ENCODE measurements around the gene AKAP13. TPM values are rescaled to one million over a fixed set of nuclear protein-coding genes. Genes with fewer than 3 reads are reported as not detected.
"Not testable (repeated sequence)": the region's sequence is repeated elsewhere in the genome, so short reads cannot be mapped to it uniquely, and the experiment has no call there.

Gene AKAP13
- total RNA-seq, 3 donors from 2014 or later: 198 to 331 (median 259) TPM

GRCh38 chr15:85344653-85345114 lies 35.7 kb upstream of the AKAP13 start:
- intact Hi-C loops (cut with DNase I; ENCODE audit: low total_unique reads); H3K4me3 ChIP-seq; H3K9me3 ChIP-seq; H3K36me3 ChIP-seq; H3K27me3 ChIP-seq; H3K4me1 ChIP-seq; H3K27ac ChIP-seq; DNase-seq (ENCODE audit: low spot score in 2 of 2): not testable (repeated sequence)

- intact Hi-C loops (cut with DNase I; ENCODE audit: low total_unique reads); H3K27ac ChIP-seq; H3K27me3 ChIP-seq; DNase-seq (ENCODE audit: low spot score in 2 of 2); H3K9me3 ChIP-seq; H3K4me3 ChIP-seq; H3K4me1 ChIP-seq; H3K36me3 ChIP-seq: not testable (repeated sequence)
Measured at GRCh38 chr15:85345196-85345918, 35.0 kb upstream of the AKAP13 start.

- not testable (repeated sequence) for H3K4me1 ChIP-seq, H3K27ac ChIP-seq
Measured at GRCh38 chr15:85346462-85347084, 33.8 kb upstream of the AKAP13 start.

GRCh38 chr15:85347264-85348047 lies 32.9 kb upstream of the AKAP13 start:
- H3K4me1 ChIP-seq; H3K36me3 ChIP-seq; DNase-seq (ENCODE audit: low spot score in 2 of 2); intact Hi-C loops (cut with DNase I; ENCODE audit: low total_unique reads); H3K9me3 ChIP-seq; H3K4me3 ChIP-seq; H3K27me3 ChIP-seq; H3K27ac ChIP-seq: not testable (repeated sequence)

More at GRCh38 chr15:85346462-85347084, 33.8 kb upstream of the AKAP13 start:
- H3K27me3 ChIP-seq; DNase-seq (ENCODE audit: low spot score in 2 of 2); H3K36me3 ChIP-seq; intact Hi-C loops (cut with DNase I; ENCODE audit: low total_unique reads); H3K9me3 ChIP-seq; H3K4me3 ChIP-seq: not testable (repeated sequence)

- H3K27me3 ChIP-seq; H3K4me3 ChIP-seq; intact Hi-C loops (cut with DNase I; ENCODE audit: low total_unique reads); H3K4me1 ChIP-seq; H3K36me3 ChIP-seq; H3K9me3 ChIP-seq; H3K27ac ChIP-seq; DNase-seq (ENCODE audit: low spot score in 2 of 2): not testable (repeated sequence)
Measured at GRCh38 chr15:85348048-85348766, 32.2 kb upstream of the AKAP13 start.

- H3K27me3 ChIP-seq; H3K9me3 ChIP-seq; H3K27ac ChIP-seq; intact Hi-C loops (cut with DNase I; ENCODE audit: low total_unique reads); DNase-seq (ENCODE audit: low spot score in 2 of 2); H3K4me1 ChIP-seq; H3K36me3 ChIP-seq; H3K4me3 ChIP-seq: not testable (repeated sequence)
Measured at GRCh38 chr15:85349062-85349461, 31.3 kb upstream of the AKAP13 start.

- H3K36me3 ChIP-seq: no peaks in the 10 kb centered on the region
- no peak overlapping the region for H3K27ac ChIP-seq
- no peak for TF ChIP-seq CTCF (IDR thresholded peaks at IDR 0.05)
- no peak for TF ChIP-seq POLR2A (IDR thresholded peaks at IDR 0.05)
- no peak for TF ChIP-seq POLR2AphosphoS5 (IDR thresholded peaks at IDR 0.05)
- intact Hi-C loops (cut with DNase I; ENCODE audit: low total_unique reads): no loop called here
- no peaks in the 10 kb centered on the region for H3K4me1 ChIP-seq
- no peak overlapping the region for H3K4me3 ChIP-seq
- H3K9me3 ChIP-seq: no peaks in the 10 kb centered on the region
- DNase-seq (ENCODE audit: low spot score in 2 of 2): no peak
- no peaks in the 10 kb centered on the region for H3K27me3 ChIP-seq
Measured at GRCh38 chr15:85350395-85350794, 30.0 kb upstream of the AKAP13 start.

- H3K27me3 ChIP-seq; H3K9me3 ChIP-seq; H3K4me3 ChIP-seq; H3K4me1 ChIP-seq; H3K36me3 ChIP-seq; DNase-seq (ENCODE audit: low spot score in 2 of 2); intact Hi-C loops (cut with DNase I; ENCODE audit: low total_unique reads); H3K27ac ChIP-seq: not testable (repeated sequence)
Measured at GRCh38 chr15:85351501-85351900, 28.9 kb upstream of the AKAP13 start.

All from breast epithelium (tissue), 4 donors.